ENCODE results near the gene PLEKHO1.

Gene PLEKHO1

DNA sequence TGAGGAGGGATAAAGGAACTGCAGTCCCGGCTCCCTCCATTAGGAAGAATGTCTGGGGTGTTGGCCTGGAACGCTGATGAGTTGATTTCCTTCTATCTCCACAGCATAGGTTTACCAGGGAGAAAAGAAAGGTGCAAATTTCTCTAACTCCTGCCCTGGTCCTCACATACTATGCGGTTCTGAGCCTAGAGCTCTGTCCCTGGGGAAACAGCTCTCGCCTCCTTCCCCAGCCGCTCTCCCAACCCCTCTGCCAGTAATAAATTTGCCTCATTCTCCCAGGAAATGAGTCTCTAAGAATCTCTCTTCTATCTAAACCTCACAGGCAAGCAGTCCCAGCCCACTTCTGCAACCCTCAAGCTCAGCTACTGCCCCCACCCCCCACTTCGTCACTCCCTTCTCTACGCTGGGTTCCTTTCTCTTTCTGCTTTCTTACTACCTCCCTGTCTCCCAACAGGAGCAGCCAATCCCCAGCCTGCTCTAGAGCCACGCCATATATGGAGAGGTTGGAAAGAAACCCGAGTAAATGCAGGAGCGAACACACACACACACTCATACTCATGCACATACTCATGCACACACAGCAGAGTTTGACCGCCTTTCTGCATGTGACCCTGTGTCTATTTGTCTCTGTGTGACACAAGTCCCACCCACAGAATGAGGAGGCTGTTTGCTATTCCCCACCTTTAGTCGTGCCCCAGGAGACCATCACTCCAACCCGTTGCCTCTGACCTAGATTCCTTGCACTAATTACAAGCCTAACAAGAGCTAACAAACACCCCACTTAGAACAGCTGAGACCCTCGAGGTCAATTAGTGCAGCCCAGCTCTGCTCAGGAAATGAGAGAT, 13.4 kb downstream of the PLEKHO1 start:
- peak overlapping the region; percentile 9 for H3K4me3 ChIP-seq (ENCODE audit: control insufficient read depth, low read depth, low read length)
- TF ChIP-seq CTCF (IDR thresholded peaks at IDR 0.05; ENCODE audit: control insufficient read depth, insufficient read depth, low read depth, low read length, missing control alignments) = peak; percentile 22
- DNase-seq (ENCODE audit: low read depth) = peak; percentile 97

DNA sequence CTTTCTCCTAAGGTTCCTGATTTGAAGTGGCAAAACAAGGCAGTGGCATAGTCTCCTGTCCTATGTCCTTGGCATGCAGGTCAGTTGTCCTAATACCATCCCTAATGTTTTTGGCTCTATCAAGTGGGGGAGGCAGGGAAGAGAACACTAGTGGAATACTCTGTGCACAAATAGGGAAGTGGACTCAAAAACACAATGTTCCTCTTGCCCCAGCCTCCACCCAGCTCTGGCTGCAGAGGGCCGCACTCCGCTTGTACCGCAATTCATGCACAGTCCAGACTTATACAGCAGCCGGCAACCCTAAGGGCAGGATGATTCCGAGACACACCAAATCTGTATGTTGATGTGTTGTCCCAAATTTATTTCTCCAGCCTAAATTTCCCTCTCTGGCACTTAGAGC, 14.5 kb downstream of the PLEKHO1 start:
- no peak for DNase-seq (ENCODE audit: low read depth)
- no peak for TF ChIP-seq CTCF (IDR thresholded peaks at IDR 0.05; ENCODE audit: control insufficient read depth, insufficient read depth, low read depth, low read length, missing control alignments)
- no peak overlapping the region for H3K4me3 ChIP-seq (ENCODE audit: control insufficient read depth, low read depth, low read length)

DNA sequence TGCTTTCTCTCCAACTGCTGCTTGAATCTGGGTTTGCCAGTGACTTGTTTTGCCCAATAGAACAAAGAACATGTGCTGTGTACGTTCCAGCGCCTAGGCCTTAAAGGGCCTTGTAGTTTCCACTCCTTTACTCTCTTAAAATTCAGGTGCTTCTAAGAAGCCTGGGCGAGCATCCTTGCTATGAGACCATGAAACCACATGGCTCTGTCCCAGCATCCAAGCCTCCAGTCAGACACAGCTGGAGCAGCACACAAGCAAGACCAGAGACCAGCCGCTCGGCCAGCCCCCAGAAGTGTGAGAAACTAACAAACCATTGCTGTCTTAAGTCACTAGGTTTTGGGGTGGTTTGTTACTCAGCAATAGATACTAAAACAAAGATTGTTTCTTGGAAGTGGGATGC, 15.1 kb downstream of the PLEKHO1 start:
- DNase-seq (ENCODE audit: low read depth) = no peak
- TF ChIP-seq CTCF (IDR thresholded peaks at IDR 0.05; ENCODE audit: control insufficient read depth, insufficient read depth, low read depth, low read length, missing control alignments) = no peak
- H3K4me3 ChIP-seq (ENCODE audit: control insufficient read depth, low read depth, low read length) = no peak overlapping the region

DNA sequence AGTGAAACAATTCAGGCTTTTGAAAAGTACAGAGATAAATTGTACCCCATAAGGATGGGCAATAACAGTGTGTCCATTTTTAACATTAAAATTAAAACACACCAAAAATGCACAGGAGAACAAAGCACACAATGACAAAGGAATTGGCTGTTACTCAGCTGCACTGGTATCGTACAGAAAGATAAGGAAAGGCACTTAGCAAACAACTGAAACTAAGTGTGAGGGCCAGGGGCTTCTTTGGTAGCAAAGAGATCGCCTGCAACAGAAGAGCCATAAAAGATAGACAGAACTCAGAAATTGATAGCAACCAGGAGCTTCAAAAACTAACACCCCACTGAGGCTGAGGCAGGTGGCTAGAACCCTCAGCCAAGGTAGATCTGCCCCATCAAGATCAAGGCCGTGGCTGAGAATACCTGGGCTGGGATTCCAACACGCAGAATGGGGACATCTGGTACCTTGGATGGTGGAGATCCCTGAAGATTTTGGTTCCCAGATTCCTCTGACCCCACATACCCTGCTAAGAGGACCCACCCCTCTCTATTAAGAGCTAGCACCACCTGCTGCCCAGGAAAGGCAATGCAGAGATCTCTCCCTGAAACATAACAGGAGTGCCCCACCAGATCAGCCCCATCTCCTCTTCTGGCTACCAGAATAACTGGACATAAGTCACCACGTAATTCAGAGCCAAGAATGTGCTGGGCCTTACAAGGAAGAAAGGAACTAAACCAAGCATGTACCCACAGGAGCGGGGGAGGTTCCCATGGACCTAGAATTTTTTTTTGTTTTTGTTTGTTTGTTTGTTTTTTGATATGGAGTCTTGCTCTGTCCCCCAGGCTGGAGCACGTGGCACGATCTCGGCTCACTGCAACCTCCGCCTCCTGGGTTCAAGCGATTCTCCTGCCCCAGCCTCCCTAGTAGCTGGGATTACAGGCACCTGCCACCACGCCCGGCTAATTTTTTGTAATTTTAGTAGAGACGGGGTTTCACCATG, 16.2 kb downstream of the PLEKHO1 start:
- no peak for DNase-seq (ENCODE audit: low read depth)
- H3K4me3 ChIP-seq (ENCODE audit: control insufficient read depth, low read depth, low read length) = no peak overlapping the region

GRCh38 chr1:150168960-150169601, 19.4 kb downstream of the PLEKHO1 start:
- TF ChIP-seq CTCF (IDR thresholded peaks at IDR 0.05; ENCODE audit: control insufficient read depth, insufficient read depth, low read depth, low read length, missing control alignments) = peak; percentile 90
- DNase-seq (ENCODE audit: low read depth) = no peak
- H3K4me3 ChIP-seq (ENCODE audit: control insufficient read depth, low read depth, low read length) = no peak overlapping the region

More for the DNA sequence above, 16.2 kb downstream of the PLEKHO1 start:
- TF ChIP-seq CTCF (IDR thresholded peaks at IDR 0.05; ENCODE audit: control insufficient read depth, insufficient read depth, low read depth, low read length, missing control alignments) = peak; percentile 79

- DNase-seq (ENCODE audit: low read depth) = no peak
- no peak overlapping the region for H3K4me3 ChIP-seq (ENCODE audit: control insufficient read depth, low read depth, low read length)
- TF ChIP-seq CTCF (IDR thresholded peaks at IDR 0.05; ENCODE audit: control insufficient read depth, insufficient read depth, low read depth, low read length, missing control alignments) = no peak
Observed at GRCh38 chr1:150171801-150172200, 22.1 kb downstream of the PLEKHO1 start.
